ENCODE data around the gene LIN7C. TPM values are rescaled to one million over a fixed set of nuclear protein-coding genes. Genes with fewer than 3 reads are reported as not detected.

LIN7C gene
- total RNA-seq, 6 donors from 2014 or later: 13.0 to 52.9 (median 26.2) TPM

DNA sequence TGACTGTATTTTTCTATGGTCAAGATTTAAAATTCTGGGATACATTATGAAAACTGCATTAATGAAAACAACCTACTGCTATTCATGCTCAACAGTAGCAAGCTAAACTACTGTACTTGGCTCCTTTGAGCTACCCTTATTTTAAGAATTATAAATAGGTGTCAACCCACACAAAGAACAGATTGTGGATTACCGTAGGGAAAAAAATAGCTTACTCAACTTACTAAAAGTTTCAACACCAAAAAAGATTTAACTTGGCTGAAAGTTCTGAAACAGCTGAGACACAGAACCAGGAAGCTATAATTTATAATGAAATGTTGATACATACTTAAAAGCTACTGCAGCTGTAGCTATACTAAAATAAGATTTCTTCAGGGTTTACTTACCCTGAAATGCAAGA, 10.1 kb downstream of the LIN7C start:
- DNase-seq (no peak), ATAC-seq (ENCODE audit: low FRiP score in 2 of 2) (peak in 1 of 2 donors; percentile 12)
- no peak for TF ChIP-seq POLR2AphosphoS5 (IDR thresholded peaks at IDR 0.05)
- no peak for TF ChIP-seq POLR2A (IDR thresholded peaks at IDR 0.05)
- TF ChIP-seq, protein P1, sequence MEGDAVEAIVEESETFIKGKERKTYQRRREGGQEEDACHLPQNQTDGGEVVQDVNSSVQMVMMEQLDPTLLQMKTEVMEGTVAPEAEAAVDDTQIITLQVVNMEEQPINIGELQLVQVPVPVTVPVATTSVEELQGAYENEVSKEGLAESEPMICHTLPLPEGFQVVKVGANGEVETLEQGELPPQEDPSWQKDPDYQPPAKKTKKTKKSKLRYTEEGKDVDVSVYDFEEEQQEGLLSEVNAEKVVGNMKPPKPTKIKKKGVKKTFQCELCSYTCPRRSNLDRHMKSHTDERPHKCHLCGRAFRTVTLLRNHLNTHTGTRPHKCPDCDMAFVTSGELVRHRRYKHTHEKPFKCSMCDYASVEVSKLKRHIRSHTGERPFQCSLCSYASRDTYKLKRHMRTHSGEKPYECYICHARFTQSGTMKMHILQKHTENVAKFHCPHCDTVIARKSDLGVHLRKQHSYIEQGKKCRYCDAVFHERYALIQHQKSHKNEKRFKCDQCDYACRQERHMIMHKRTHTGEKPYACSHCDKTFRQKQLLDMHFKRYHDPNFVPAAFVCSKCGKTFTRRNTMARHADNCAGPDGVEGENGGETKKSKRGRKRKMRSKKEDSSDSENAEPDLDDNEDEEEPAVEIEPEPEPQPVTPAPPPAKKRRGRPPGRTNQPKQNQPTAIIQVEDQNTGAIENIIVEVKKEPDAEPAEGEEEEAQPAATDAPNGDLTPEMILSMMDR (IDR thresholded peaks at IDR 0.05): no peak
- no peak for TF ChIP-seq EP300 (IDR thresholded peaks at IDR 0.05)
- 64 to 70% methylated on average over 1 of the region's 1 CpG for WGBS, 2 donors
- H3K27ac ChIP-seq: no peak overlapping the region
- H3K4me1 ChIP-seq: peaks cover 0 to 9% (median 6%) of the 10 kb centered on the region in 4 donors
- no peaks in the 10 kb centered on the region for H3K27me3 ChIP-seq
- H3K36me3 ChIP-seq: peaks cover 4 to 80% (median 38%) of the 10 kb centered on the region in 4 donors
- no peaks in the 10 kb centered on the region for H3K9me3 ChIP-seq
- no peak overlapping the region for H3K4me3 ChIP-seq

DNA sequence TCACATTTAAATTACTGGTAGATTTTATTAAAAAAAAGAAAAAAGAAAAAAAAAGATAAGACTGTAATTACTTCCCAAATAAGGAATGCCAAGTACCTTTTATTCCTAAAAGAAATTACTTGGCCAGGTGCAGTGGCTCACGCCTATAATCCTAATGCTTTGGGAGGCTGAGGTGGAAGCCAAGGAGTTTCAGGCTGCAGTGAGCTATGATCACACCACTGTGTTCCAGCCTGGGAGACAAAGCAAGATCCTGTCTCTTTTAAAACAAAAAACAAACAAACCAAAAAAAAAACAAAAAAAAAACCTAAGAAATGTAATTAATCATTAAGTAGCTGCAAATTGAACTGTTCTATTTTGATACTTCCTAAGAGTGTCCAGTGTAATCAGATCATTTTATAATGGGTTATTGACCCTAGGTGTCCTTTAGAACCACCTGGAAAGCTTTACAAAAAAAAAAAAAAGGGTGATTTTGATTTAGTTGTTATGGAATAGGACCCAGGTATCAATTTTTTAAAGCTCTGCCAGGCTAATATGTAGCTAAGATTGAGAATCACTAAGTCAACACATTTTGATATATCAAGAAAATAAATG, 10.8 kb downstream of the LIN7C start:
- ATAC-seq (ENCODE audit: low FRiP score in 2 of 2) (no peak), DNase-seq (no peak)
- TF ChIP-seq POLR2AphosphoS5 (IDR thresholded peaks at IDR 0.05): no peak
- Histone ChIP-seq H3K4me1 (peaks cover 0 to 9% (median 6%) of the 10 kb centered on the region in 4 donors), H3K9me3 (no peaks in the 10 kb centered on the region), H3K36me3 (peaks cover 4 to 80% (median 41%) of the 10 kb centered on the region in 4 donors), H3K27ac (no peak overlapping the region), H3K4me3 (no peak overlapping the region), H3K27me3 (no peaks in the 10 kb centered on the region)
- WGBS, 2 donors: 83 to 90% methylated on average over 1 of the region's 1 CpG

DNA sequence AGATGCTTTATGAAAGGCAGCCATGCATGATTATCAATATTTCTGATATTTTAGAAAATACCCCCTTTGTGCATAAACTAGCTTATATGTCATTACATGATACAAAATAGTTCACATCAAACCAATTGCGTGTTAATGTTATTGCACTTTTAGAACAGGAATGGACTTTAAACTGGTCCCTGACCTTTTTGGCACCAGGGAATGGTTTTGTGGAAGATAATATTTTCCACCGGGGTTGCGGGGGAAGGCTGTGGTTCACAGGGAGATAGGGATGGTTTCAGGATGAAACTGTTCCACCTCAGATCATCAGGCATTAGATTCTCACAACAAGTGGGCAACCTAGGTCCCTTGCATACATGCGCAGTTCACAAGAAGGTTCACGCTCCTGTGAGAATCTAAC, 17.5 kb downstream of the LIN7C start:
- Histone ChIP-seq H3K36me3 (peaks cover 2 to 35% (median 22%) of the 10 kb centered on the region in 4 donors), H3K9me3 (no peaks in the 10 kb centered on the region), H3K27ac (no peak overlapping the region), H3K27me3 (no peaks in the 10 kb centered on the region), H3K4me3 (no peak overlapping the region), H3K4me1 (no peaks in the 10 kb centered on the region)
- TF ChIP-seq EP300 (IDR thresholded peaks at IDR 0.05): no peak
- TF ChIP-seq POLR2AphosphoS5 (IDR thresholded peaks at IDR 0.05): no peak
- TF ChIP-seq POLR2A (IDR thresholded peaks at IDR 0.05): no peak
- DNase-seq (no peak), ATAC-seq (ENCODE audit: low FRiP score in 2 of 2) (no peak)
- 93 to 99% methylated on average over 4 to 5 of the region's 5 CpGs for WGBS, 2 donors

DNA sequence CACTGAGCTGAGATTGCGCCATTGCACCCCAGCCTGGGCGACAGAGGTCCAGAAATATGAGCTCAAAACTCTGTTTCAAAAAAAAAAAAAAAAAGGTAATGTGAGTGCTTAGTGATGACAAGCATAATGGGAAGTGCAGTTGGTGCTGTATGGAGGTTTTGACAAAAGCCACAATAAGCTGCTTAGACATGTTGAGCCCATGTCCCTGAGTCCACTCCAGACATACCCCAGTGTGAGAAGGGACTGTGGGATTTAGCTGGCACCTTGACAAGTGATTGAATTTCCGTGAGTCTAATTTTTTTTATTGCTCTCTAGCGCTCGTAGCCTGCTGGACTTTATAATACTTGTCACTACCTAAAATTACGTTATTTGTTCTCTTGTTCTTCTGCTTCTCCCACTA, 18.9 kb downstream of the LIN7C start:
- no peak for TF ChIP-seq POLR2A (IDR thresholded peaks at IDR 0.05)
- TF ChIP-seq POLR2AphosphoS5 (IDR thresholded peaks at IDR 0.05): no peak
- TF ChIP-seq, protein P1 (IDR thresholded peaks at IDR 0.05): no peak
- no peak for TF ChIP-seq EP300 (IDR thresholded peaks at IDR 0.05)
- ATAC-seq (ENCODE audit: low FRiP score in 2 of 2) (no peak), DNase-seq (no peak)
- Histone ChIP-seq H3K4me3 (no peak overlapping the region), H3K36me3 (peaks cover 0 to 27% (median 17%) of the 10 kb centered on the region in 4 donors), H3K9me3 (no peaks in the 10 kb centered on the region), H3K4me1 (no peaks in the 10 kb centered on the region), H3K27ac (no peak overlapping the region), H3K27me3 (no peaks in the 10 kb centered on the region)
- WGBS, 2 donors: 84 to 88% methylated on average over 6 of the region's 6 CpGs

DNA sequence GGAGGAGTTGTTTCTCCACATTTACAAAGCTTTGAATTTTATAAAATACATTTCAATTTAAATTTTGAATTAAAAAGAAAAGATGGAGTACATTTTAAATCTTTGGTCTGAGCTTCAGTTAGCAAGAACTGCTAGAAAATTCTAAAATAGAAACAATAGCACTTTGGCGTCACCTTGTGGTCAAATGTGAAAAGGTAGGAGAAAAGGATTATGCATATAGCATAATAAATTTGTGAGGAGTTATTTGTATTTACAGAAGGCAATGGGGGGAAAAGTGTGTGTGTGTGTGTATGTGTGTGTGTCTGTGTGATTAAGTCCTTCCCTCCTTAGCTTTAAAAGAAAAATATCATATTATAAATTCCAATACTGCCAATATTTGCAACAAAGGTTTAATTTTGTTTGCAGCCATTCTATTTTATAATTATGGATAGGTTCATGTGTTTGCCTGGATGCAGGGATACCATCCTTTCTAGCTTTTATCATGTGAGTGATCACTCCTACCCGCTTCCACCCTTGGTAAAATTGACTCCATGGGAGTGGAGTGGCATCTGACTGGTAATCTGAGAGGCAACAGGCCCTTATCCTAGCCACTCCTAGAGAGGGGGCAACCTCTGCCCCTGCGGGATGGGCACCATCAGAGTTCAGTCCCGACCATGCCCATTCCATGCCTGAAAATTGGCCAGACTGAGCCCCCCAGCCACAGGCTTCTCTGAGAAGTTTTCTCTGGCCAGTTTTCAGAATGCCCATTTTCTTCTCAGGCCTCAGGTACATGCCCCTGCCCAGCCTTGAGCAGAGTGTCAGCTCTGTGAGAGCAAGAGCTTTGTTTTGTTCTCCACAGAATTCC, 20.4 kb downstream of the LIN7C start:
- Histone ChIP-seq H3K4me1 (no peaks in the 10 kb centered on the region), H3K27me3 (no peaks in the 10 kb centered on the region), H3K9me3 (no peaks in the 10 kb centered on the region), H3K36me3 (peaks cover 0 to 11% (median 5%) of the 10 kb centered on the region in 4 donors), H3K4me3 (no peak overlapping the region), H3K27ac (no peak overlapping the region)
- DNase-seq: no peak
- WGBS, 2 donors: 38 to 40% methylated on average over 3 to 4 of the region's 4 CpGs
- peak in 1 of 2 donors; percentile 63 for ATAC-seq (ENCODE audit: low FRiP score in 2 of 2)
- TF ChIP-seq, protein P1 (IDR thresholded peaks at IDR 0.05): peak; percentile 69 to 83 (median 80)
- no peak for TF ChIP-seq POLR2A (IDR thresholded peaks at IDR 0.05)
